ENCODE results near the gene TYW1B.
A peak's percentile ranks its signal among the peaks of the same experiment; 100 is the strongest.
"Not testable (repeated sequence)": the region's sequence is repeated elsewhere in the genome, so short reads cannot be mapped to it uniquely, and the experiment has no call there.

Gene TYW1B

GRCh38 chr7:72816370-72817157, 11.4 kb downstream of the TYW1B start:
- DNase-seq, result not testable (repeated sequence)

- not testable (repeated sequence) for DNase-seq
Observed at GRCh38 chr7:72810437-72810836, 17.6 kb downstream of the TYW1B start.

GRCh38 chr7:72808511-72808910, 19.5 kb downstream of the TYW1B start:
- DNase-seq, result not testable (repeated sequence)

GRCh38 chr7:72806851-72807250, 21.1 kb downstream of the TYW1B start:
- not testable (repeated sequence) for DNase-seq

GRCh38 chr7:72805526-72806494, 22.2 kb downstream of the TYW1B start:
- no peak for DNase-seq

GRCh38 chr7:72803778-72804177, 24.2 kb downstream of the TYW1B start:
- DNase-seq, result not testable (repeated sequence)

- DNase-seq, result not testable (repeated sequence)
Observed at GRCh38 chr7:72801564-72801963, 26.4 kb downstream of the TYW1B start.

- DNase-seq, result not testable (repeated sequence)
Observed at GRCh38 chr7:72795401-72795800, 32.6 kb downstream of the TYW1B start.

GRCh38 chr7:72793791-72794190, 34.2 kb downstream of the TYW1B start:
- no peak for DNase-seq

GRCh38 chr7:72790698-72791060, 37.3 kb downstream of the TYW1B start:
- DNase-seq, result not testable (repeated sequence)

- DNase-seq, result peak in 1 of 2 donors; percentile 41
Observed at GRCh38 chr7:72790048-72790697, 37.8 kb downstream of the TYW1B start.

- no peak for DNase-seq
Observed at GRCh38 chr7:72785166-72785955, 42.6 kb downstream of the TYW1B start.

GRCh38 chr7:72783601-72784370, 44.2 kb downstream of the TYW1B start:
- not testable (repeated sequence) for DNase-seq

- no peak for DNase-seq
Observed at GRCh38 chr7:72781631-72782030, 46.4 kb downstream of the TYW1B start.

- DNase-seq, result no peak
Observed at GRCh38 chr7:72781161-72781560, 46.8 kb downstream of the TYW1B start.

- not testable (repeated sequence) for DNase-seq
Observed at GRCh38 chr7:72780289-72780894, 47.6 kb downstream of the TYW1B start.

- not testable (repeated sequence) for DNase-seq
Observed at GRCh38 chr7:72777167-72777566, 50.8 kb downstream of the TYW1B start.

GRCh38 chr7:72772627-72773026, 55.4 kb downstream of the TYW1B start:
- not testable (repeated sequence) for DNase-seq

GRCh38 chr7:72766994-72767393, 61.0 kb downstream of the TYW1B start:
- DNase-seq, result not testable (repeated sequence)

GRCh38 chr7:72760602-72761001, 67.4 kb downstream of the TYW1B start:
- DNase-seq, result no peak

- DNase-seq, result no peak
Observed at GRCh38 chr7:72754312-72754711, 73.7 kb downstream of the TYW1B start.
